ENCODE data around the gene ALAS2.

- TF ChIP-seq CTCF (IDR thresholded peaks at IDR 0.05) (no peak), POLR2A (IDR thresholded peaks at IDR 0.05) (no peak)
These were observed 26.3 kb upstream of the ALAS2 start for GRCh38 chrX:55056820-55057674.

Measured in lower leg skin (tissue), 3 donors.